ENCODE measurements around the gene CNNM4.
"Not testable (repeated sequence)": the region's sequence is repeated elsewhere in the genome, so short reads cannot be mapped to it uniquely, and the experiment has no call there.

The CNNM4 gene

GRCh38 chr2:96792772-96793749 is 32.4 kb downstream of the CNNM4 start:
- in situ Hi-C loops (cut with MboI; ENCODE audit: low sequenced_read_pairs), result no loop called here

DNA sequence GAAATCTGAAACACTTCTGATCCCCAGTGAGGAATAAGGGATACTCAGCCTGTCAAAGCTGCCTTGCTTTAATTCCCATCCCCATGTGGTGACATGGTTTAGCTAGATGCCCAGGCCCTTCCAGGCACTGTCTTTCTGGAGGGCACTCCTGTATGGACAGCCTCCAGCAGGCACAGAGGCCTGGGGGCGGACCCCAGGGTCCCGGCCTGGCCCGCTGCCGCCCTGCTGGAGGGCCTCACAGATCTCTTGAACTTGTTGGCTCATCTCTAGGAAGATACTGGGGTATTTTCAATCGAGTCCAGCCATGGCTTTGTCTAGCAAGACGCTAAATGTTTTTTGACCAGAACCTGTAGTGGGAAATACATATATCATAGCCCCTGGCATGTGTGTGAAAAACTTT is 34.4 kb downstream of the CNNM4 start:
- in situ Hi-C loops (cut with MboI; ENCODE audit: low sequenced_read_pairs), result no loop called here

DNA sequence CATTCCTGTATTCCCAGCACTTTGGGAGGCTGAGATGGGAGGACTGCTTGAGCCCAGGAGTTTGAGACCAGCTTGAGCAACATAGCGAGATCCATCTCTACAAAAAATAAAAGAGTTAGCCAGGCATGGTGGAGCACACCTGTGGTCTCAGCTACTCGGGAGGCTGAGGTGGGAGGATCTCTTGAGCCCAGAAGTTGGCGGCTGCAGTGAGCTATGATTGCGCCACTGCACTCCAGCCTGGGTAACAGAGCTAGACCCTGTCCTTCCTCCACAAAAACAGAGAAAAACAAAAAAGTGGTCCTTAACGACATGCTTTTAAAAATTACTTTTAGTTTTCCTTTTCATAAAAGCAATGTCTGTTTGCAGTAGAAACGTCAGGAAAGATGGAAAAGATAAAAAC is 35.8 kb downstream of the CNNM4 start:
- in situ Hi-C loops (cut with MboI; ENCODE audit: low sequenced_read_pairs), result not testable (repeated sequence)

DNA sequence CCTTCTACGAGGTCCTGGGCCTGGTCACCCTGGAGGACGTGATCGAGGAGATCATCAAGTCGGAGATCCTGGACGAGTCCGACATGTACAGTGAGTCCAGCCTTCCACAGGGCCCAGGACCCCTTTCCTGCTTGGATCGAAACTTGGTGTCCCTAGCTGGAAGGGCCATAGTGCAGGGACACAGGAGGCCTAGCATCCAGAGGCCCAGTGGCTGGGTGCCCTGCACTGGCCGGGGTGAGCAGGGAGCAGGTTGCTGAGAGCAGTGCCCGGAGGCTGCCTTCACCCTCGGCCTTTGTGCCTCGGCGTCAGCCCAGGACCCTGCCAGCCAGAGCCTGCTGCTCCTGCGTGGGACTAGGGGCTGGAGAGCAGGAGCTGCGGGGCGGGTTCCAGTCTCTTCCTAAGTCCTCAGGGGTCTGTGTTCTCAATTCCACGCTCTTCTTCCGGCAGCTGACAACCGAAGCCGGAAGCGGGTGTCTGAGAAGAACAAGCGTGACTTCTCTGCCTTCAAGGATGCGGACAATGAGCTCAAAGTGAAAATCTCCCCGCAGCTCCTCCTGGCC is 36.4 kb downstream of the CNNM4 start:
- in situ Hi-C loops (cut with MboI; ENCODE audit: low sequenced_read_pairs), result no loop called here

DNA sequence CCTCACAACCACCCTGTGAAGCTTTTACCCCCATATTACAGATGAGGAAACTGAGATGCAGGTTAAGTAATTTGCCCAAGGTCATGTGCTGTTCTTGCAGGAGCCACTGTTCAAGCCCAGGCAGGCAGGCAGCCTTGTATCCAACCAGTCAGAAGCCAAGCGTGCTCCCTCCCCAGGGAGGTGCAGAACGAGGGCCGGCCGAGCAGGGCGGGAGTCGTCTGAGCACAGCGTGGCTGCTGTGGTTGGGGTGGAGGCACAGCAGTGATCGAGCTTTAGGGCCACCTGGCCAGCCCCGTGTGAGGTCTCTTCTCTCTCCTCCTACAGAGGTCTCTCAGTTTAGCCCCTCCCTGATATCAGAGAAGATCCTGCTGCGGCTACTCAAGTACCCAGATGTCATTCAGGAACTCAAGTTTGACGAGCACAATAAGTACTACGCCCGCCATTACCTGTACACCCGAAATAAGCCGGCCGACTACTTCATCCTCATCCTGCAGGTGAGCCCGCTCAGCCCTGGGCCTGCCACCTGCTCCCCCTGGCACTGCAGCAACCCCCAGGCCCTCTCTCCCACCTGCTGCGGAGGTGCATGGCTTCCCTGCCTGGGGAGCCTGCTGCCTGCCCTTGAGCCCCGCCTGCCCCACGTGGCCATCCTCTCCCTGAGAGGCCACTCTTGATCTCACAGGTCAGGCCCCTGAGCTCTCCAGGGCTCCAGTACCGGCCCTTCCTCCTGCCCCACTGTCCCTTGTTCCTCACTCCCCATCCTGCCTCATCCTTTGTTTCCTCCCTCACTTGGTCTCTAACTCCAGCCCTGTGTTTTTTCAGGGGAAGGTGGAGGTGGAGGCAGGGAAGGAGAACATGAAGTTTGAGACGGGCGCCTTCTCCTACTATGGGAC is 38.3 kb downstream of the CNNM4 start:
- in situ Hi-C loops (cut with MboI; ENCODE audit: low sequenced_read_pairs), result no loop called here

DNA sequence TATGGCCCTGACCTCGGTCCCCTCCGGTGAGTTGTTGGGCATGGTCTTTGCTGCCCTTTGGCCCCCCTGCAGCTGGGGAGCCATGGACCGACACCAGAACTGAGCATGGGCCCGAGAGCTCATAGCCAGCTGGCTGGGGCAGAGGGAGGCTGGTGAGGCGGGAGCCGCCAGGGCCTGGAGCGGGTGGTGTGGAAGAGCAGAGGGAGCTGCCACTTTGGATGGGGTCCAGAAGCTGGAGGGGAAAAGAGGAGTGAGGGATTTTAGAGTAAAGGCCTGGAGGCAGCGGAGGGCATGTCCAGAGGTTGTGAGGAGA is 38.9 kb downstream of the CNNM4 start:
- in situ Hi-C loops (cut with MboI; ENCODE audit: low sequenced_read_pairs), result no loop called here

- in situ Hi-C loops (cut with MboI; ENCODE audit: low sequenced_read_pairs), result no loop called here
These were observed 39.6 kb downstream of the CNNM4 start for GRCh38 chr2:96800061-96801004.

DNA sequence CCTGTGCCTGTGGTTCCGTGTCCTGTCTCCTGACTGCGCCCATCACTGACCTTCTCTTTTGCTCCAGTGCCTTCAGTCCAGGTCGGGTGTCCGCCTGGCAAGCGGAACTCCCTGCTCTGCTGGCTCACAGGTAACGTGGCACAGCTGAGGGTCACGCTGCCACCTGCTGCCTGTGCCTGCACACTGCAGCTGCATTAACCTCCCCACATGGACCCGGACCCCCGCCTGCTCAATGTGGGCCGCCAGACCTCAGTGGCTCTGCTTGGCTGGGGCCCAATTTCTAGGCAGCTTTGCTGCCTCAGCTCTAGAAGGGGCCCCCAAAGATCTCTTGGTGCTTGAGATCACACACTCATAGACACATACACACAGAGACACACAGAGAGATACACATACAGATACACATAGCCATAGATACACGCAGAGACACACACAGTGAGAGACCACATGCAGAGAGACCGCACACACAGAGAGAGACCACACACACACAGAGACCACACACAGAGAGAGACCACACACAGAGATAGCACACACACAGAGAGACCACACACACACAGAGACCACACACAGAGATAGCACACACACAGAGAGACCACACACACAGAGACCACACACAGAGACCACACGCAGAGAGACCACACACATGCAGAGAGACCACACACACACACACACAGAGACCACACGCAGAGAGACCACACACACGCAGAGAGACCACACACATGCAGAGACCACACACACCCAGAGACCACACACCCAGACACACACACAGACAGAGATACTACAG is 40.5 kb downstream of the CNNM4 start:
- in situ Hi-C loops (cut with MboI; ENCODE audit: low sequenced_read_pairs), result no loop called here

GRCh38 chr2:96801786-96802595 is 41.3 kb downstream of the CNNM4 start:
- in situ Hi-C loops (cut with MboI; ENCODE audit: low sequenced_read_pairs), result no loop called here

DNA sequence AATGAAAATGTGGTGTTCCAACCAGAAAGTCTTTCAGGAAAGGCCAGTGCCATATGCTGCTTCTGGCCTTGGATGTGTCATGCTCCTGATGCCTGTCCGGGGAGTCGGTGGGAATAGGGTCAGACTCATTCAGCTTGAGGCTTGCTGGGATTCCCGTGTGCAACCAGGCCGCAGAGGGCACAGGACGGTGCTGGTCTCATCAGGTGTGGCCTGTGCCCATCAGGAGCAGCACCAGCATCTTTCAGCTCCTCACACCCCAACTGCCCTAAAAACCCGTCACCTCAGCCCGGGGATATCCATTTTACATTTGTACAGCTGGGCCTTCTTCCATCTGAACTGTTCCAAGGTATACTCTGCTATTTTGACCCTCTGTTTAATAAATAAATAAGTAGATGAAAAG is 42.0 kb downstream of the CNNM4 start:
- in situ Hi-C loops (cut with MboI; ENCODE audit: low sequenced_read_pairs), result no loop called here

- in situ Hi-C loops (cut with MboI; ENCODE audit: low sequenced_read_pairs), result no loop called here
These were observed 44.3 kb downstream of the CNNM4 start for GRCh38 chr2:96804986-96805385.

DNA sequence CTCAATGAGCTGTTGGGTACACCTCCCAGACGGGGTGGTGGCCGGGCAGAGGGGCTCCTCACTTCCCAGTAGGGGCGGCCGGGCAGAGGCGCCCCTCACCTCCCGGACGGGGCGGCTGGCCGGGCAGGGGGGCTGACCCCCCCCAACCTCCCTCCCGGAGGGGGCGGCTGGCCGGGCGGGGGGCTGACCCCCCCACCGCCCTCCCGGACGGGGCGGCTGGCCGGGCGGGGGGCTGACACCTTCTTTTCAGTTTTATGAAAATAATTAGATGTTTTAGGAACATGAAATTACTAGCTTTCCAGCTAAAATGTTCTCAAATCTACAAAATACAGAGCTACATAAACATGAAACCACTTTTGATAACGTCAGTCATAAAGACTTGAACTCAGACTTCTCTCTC is 45.2 kb downstream of the CNNM4 start:
- in situ Hi-C loops (cut with MboI; ENCODE audit: low sequenced_read_pairs), result not testable (repeated sequence)

DNA sequence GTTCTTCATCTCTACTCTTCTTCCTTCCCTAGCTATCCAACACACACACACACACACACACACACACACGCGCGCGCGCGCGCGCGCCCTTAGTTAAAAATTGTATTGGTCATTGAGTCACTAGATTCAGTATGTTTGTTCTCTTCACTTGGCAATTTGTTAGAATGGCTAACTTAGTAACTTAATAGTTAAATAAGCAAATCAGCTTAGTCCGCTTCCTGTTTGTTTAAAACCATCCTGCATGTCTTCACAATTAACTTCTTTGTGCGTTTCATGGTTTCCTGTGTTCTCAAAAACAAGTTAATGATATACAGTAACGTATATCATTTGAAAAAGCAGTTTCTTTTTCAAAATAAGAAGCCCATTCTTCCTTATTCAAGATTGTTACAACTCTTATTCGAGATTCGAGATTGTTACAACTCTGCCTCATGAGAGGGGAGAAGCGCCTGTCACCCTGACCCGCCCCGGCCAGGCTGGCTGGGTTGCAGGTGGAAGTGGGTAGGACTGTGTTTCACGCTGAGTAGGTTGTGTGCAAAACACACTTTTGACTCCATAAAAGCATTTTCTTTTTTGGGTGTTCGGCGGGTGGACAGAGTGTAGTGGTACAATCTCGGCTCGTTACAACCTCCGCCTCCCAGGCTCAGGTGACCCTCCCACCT is 45.9 kb downstream of the CNNM4 start:
- in situ Hi-C loops (cut with MboI; ENCODE audit: low sequenced_read_pairs), result no loop called here

DNA sequence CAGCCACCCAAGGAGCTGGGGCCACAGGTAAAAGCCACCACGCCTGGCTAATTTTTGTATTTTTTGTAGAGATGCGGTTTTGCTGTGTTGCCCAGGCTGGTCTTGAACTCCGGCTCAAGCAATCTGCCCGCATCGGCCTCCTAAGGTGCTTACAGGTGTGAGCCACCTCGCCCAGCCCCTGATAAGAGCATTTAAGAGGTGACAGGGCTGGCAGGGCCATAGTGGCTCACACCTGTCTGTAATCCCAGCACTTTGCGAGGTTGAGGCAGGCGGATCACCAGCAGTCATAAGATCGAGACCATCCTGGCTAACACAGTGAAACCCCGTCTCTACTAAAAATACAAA is 46.4 kb downstream of the CNNM4 start:
- in situ Hi-C loops (cut with MboI; ENCODE audit: low sequenced_read_pairs), result no loop called here

- in situ Hi-C loops (cut with MboI; ENCODE audit: low sequenced_read_pairs), result no loop called here
These were observed 47.6 kb downstream of the CNNM4 start for GRCh38 chr2:96808176-96808837.

- in situ Hi-C loops (cut with MboI; ENCODE audit: low sequenced_read_pairs), result no loop called here
These were observed 48.6 kb downstream of the CNNM4 start for GRCh38 chr2:96809216-96809882.
